Activated T-helper 1 cell treated with anti-CD3 and anti-CD28 coated beads, Interleukin-2, amount 50 U/mL, for 16 hours (primary cell): Measurements from ENCODE around the gene CCDC38.
A peak's percentile ranks its signal among the peaks of the same experiment; 100 is the strongest.
"Not testable (repeated sequence)": the region's sequence is repeated elsewhere in the genome, so short reads cannot be mapped to it uniquely, and the experiment has no call there.

Experiments
- DNase-seq, 2 donors: peaks; one replicate each; pipeline ENCODE4 v3.0.0-alpha.2; 2020; ENCODE audit warnings: low read depth in 1 of 2, low spot score in 1 of 2

The CCDC38 gene

DNA sequence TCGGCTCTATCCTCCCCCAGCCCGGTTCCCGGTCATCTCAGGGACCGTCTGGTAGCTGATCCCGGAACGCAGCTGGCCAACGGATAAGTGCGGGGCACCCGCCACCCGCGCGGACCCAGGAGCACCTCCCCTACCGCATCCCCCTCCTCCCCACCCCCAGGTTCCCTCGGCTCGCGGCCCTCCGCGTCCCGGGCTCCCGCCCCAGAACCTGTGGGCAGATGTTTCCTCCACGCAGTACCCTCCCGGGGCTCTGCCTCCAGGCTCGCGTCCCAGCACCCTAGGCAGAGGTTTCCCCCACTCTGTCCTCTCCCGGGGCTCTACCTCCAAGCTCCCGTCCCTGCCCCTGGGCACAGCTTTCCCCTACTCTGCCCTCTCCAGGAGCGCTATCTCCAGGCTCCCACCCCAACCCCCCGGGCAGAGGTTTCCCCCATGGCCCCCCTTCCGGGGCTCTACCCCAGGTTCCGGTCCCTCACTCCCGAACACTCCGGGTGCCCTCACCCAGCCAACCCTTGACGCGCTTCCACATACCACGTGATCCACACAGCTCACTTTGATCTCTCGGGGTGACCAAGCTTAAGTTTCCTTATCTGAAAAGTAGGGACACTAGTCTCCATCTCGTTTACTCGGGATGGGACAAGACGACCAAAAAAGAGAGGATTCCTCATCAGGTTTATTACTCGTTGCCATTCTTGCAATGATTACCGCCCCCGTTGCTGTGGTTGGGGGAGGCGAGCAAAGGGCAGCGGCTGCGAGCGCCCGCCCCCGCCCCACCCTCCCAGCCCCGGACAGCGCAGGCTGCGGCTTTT lies at the start of gene CCDC38:
TSS of gene CCDC38 (minus strand) at position 91 of the 806 bp plus-strand sequence. CDS start 6,105 bp downstream, outside the sequence.
- peak; percentile 57 to 69 for DNase-seq

DNA sequence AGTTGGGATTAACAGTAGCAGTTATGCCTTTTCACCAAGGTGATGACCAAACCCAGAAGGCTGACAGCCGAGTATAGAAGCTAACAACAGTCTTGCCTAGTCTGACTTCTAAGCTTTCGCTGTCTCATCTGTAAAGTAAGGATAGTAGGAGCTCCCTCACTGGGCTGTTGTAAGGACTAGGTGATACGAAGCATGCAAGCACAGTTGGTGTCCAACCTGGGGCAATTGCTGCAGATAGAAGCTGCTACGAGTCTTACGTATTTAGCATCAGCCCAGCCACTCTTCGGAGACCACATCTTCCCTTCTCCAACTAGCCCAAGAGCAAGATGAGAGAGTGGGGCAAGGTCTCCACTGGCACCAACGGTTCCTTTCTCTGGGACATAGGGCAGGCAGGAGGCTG lies 47.7 kb upstream of the CCDC38 start:
- DNase-seq = no peak

DNA sequence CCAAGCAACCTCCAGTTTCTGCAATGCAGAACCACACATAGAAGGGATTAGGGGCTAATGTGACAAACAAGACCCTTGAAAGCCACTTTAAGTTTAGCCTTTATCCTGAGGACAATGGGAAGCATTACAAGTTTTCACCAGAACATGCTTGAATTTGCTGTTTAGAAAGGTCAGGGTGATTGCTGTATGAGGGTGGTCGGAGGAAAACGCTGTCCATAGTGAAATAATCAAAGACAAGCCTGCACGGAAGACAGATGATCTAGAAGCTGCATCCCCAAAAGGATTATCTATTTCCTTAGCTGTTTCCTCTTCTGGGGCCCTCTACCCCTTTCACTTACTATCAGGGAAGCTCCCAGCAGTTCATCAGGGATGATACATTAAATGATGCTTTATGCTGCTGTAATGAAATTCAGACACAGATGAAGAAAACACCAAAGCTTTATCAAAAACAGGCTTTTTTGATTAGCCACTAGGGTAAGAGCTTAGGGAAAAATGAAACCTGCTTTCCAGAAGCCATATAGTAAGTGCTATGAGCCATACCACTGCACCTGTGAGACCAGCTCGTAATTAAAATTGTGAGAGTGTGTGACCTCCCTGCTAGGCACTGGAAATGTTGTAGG lies 47.2 kb upstream of the CCDC38 start:
- DNase-seq = no peak

DNA sequence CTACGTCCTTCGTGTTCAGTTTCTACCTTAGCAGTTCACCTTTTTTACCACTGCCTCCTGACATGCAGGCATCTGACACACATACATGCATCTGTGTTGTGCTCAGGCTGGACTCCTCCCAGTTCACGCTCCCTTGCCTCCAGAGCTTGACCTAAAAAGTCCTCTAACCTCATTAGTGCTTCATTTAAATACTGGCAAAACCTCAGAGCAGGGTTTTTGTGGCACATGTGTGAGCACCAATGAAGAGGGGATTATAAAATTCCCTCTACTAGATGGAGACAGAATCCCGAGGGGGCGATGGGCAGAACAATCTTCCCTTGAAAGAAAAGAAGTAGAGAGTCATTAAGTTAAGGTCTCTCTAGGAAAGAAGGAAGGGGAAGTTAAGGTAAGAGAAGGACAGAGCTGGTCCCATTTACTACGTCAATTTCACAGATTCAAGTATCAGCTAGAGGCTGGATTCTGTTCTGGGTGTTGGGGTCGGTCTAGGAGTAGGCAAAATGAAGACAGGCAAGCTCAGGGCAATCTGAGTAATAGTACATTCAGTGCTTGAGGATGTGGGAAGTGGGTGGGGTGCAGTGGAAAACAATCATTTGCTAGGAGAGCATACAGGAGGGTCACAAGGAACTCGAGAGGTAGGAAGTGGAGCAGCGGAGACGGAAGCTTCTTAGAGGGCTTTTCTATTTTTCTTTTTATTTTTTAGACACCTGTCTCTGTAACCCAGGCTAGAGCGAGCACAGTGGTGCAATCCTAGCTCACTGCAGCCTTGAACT lies 46.3 kb upstream of the CCDC38 start:
- no peak for DNase-seq

DNA sequence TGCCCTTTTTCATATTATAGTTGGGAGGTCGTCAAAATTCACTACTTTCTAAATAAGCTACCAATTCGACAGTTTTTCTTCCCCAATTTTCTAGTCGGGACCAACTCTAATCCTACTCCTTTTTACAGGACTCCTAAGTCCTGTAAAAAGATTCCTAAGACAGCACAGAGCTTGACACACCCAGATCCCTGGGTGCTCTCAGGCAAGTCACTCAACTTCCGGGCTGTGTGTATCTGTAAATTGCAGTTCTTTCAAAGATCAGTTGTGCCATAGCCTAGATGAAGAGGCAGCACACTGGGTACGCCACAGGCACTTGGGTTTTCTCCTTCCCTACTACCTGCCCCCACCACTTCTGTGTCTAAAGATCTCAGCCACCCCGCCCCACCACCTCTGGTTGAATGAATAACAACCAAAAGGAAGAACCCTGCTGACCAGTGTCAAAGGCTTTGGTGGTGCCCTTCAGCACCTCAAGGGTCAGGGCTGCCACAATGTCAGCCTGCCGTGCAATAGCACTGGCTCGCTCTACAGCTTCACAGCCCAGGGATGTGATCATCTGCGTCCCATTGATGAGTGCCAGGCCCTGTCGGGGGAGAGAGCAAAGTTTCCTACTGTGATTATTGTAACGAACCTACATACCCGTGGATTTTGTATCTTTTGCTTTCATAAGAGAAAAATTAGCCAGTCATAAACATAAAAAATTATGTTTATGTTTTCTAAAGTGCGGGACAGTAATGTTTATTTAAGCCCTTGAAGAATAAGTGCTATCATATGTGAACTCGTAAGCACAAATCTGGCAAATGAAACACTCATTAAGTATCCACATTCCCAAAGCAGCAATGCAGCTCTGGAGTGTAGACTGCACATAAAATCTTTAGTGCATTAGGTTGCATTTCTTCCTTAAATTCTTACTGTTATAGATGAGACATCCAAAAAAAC lies 44.5 kb upstream of the CCDC38 start:
- DNase-seq = no peak

DNA sequence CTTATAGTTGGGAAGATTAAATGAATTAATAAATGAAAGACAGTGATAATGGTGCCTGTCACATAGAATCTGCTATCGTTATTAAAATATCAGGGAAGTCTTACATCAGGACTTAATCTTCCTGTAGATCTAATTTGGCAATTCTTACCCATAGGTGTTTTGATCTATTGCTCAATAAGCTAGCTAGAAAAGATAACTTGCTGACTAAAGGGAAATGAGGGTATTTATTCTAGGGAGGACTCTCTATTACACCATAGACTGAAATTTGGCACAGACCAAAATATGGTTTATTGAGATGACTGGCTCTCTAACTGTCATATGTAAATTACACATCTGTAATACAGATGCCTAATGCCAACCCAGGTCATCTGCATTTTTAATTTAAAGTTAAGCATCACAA lies 42.3 kb upstream of the CCDC38 start:
- DNase-seq = no peak

DNA sequence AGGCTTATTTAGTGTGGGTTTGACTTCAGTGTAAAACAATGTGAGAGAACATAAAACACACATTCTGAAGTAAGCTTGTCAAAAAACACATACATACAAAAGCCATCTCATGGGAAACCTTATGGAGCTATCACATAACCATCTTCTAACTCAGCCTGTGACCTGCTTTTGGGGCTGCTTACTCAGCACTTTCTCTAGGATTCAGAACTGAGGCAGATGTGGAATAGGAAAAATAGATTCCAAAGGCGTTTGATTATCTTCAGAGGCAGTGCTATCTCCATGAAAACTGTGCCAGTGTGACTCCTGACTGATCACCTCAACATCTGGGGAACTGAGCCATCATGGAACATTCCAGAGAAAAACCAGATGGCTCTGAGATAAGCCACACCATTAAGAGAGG lies 40.2 kb upstream of the CCDC38 start:
- no peak for DNase-seq

DNA sequence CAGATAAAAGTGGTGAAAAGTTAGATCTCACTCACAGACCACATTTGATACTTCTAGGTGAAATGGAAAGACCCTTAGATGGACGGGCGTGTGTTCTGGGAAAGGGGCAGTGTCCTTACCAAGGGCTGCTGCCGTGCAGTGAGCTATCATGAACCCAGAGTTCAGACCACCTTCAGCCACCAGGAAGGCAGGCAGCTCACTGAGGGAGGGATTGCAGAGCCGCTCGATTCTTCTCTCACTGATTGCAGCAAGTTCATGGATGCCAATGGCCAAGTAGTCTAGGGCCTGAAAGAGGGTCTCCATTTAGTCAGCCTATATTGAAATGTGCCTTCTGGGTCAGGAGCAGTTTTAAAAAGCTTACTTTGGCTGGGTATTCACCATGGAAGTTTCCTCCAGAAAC lies 38.0 kb upstream of the CCDC38 start:
- no peak for DNase-seq

DNA sequence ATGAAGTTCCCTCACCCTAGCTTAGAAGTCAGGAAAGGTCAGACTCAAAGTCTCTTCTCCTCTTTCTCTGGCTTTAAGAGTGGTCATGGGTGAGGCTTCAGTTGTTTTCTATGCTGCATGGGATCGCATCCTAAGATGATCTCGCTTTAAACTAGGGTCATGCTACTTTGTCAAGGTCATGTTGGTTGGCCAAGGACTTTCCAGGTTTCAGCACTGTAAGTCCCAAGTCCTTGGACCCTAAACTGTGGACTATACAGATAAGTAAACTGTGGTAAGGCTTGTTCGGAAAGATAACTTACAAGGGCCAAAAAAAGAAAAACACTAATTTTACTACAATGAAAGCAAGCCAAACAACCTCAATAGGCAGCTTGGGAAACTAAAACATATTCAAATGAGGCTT lies 36.4 kb upstream of the CCDC38 start:
- DNase-seq = no peak

DNA sequence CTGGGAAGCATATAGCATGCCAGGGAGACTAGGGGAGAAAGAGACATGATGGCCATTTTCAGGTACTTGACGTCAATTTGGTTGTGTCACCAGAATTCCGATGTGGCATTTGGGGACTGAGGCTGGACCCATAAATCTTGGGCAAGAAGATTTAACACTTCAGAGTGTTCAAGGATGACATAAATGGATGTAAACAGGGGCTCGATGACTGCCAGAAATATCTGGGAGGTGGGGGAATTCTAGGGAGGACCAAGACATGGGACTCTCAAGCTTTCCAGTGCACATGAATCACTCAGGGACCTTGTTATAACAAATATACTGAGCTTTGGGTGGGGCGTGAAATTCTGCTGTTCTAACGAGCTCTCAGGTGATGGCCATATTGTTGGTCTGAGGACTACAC lies 35.9 kb upstream of the CCDC38 start:
- DNase-seq = no peak

DNA sequence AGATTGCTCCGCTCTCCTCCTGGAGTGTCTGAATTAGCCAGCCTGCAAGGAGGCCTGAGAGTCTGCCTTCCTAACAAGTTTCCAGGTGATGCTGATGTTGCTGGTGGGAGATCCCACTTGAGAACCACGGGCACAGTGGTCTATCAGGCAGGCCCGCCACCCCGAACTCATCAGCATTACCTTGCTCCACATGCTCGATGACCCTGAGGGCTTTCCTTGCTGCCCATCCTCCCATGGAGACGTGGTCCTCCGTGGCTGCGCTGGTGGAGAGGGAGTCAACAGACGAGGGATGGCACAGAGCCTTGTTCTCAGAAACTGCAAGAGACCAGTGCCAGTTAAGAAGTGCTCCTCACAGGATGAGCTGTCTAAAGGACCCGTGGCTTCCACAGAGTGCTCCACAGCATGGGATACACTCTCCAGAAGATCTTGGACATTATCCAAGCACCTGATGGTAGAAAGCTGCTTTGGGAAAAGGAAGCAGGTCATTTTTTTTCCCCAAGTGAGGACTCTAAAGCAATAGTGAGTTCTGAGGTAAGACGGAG lies 35.4 kb upstream of the CCDC38 start:
- no peak for DNase-seq

DNA sequence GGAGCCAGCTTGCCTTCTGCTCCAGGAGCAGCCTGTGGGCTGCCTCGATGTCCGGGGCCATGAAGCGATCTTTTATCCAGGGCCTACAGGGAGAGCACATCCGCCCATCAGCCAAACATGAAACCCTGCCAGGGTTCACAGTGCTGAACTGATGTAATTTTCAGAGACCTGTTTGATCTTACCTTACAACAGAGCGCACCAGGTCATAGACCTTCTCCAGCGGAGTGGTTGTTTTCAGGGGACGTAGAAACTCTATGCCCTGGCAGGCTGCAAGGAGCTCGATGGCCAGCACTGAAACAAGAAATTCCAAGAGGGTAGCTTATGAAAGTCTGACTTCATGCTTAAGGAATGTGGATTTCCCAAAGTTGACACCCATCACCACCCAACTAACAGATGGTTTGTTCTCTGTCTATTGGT lies 34.0 kb upstream of the CCDC38 start:
- DNase-seq = no peak

DNA sequence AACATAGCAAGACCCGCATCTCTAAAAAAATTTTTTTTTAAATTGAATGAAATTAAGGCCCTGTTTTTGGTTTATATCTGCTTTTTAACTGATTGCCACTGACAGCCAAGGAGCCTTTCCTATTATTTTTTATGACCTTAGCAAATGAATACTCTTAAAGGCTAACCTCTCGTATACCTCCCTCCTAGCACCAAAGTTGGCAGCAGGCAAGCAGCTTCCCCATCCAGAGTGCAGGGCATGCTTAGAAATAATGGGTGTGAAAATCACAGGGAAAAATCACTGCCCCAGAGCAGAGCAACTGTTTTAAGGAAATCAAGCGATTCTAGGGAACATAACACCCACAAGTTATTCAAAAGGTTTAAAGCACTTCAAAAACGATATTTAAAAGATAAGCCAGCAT lies 33.1 kb upstream of the CCDC38 start:
- no peak for DNase-seq

DNA sequence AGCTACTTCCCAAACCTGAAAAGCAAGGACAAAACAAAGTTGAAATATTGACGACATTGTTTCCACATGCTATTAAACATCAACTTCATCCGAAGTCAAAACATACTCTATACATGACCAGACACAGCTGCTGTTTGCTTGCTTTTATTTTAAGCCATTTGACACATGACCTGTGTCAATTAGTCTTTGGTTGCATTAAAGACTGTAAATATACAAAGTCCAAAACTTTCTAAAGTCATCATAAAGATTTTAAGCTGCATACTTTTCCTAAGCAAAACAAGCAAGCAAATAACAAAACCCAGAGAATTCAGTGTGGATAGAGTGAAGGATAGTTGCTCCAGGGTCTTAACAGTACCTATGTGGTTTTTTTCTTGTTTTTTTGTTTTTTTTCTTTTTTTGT lies 31.9 kb upstream of the CCDC38 start:
- no peak for DNase-seq

DNA sequence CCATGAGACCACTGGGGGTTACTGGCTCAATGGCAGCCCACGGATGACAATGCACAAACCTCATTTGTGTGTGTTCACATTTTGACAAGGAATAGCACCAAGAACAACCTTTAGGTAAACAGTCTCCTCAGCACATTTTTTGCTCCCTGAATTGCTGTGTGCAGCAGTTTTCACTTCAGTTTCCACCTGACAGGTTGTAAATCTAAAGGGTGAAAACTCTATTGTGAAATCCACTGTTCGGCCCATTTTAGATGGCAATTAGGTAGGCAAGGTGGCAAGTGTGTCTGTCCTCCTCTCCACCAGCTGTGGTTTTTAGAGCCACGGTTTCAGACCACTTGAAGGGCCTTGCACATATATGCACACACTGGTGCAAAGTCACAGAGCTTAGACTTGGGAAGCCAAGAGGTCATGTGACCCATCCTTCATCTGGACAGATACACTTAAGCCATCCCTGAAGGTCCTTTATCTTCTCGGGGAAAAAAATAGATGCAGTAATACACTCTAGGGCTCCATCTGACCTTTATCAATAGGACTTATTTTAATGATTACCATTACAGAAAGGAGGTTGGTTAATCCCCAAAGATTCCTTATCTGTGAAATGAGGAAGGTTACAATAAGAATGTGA lies 30.5 kb upstream of the CCDC38 start:
- DNase-seq = no peak

DNA sequence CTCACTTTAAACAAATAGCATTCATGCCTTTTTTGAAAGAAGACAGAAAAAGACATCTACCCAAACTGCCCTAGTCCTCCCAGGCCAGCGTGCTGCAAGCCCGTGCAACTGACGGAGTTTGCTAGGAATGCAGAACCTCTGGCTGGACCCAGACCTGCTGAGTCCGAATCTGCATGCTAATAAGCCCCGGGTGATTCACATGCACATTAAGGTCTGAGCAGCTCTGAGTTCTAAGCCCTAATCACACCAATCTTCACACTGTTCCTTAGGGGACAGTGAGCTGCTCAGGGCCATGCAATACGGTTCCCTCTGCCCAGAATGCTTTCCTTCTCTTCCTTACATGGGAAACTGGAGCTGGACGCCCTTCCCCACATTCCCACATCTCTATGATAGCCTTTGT lies 28.5 kb upstream of the CCDC38 start:
- DNase-seq = no peak

DNA sequence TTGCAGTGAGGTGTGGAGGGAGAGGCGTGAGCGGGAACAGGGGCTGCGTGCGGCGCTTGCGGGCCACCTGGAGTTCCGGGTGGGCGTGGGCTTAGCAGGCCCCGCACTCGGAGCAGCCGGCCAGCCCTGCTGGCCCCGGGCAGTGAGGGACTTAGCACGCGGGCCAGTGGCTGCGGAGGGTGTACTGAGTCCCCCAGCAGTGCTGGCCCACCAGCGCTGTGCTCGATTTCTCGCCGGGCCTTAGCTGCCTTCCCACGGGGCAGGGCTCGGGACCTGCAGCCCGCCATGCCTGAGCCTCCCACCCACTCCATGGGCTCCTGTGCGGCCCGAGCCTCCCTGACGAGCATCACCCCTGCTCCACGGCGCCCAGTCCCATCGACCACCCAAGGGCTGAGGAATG lies 26.7 kb upstream of the CCDC38 start:
- DNase-seq = not testable (repeated sequence)

DNA sequence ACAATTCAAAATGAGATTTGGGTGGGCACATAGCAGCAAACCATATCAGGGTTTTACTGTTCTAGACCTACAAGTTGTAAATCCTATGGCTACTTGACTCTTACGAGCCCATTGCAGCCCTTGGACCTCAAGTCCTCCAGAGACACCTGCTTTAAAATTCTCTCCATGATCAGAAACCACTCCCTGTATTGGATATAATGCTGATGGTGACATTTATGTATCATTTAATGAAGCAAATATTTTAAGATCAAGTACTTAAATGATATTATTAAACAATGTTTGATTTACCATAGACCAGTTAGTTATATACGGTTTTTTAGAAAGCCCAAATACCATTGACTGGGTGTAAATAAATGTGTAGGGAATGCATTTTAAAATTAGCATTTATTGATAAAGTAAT lies 24.9 kb upstream of the CCDC38 start:
- DNase-seq = no peak

DNA sequence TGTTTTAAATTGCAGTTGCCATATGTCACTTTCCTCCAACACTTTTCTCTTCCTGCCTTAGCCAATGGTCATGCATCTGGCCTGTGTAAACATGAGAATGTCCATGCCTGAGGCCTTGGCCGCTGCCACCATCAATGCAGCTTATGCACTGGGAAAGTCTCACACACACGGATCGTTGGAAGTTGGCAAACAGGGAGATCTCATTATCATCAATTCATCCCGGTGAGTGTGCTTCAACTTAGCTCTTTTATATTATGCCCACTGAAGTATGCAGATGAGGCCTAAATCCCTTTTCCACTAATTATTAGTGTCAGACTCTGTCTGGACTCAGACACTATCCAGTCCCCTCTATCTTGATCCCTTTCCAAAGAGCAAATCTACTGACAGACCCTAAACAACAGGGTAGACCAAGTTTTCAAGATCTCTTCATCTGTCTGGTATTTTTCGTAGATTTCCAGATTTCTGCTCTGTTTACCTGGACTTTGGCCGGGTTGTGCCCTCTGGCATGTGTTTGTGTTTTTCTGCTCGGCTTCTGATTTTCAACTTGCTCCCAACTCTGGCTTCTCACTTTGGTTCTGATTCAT lies 24.0 kb upstream of the CCDC38 start:
- no peak for DNase-seq

DNA sequence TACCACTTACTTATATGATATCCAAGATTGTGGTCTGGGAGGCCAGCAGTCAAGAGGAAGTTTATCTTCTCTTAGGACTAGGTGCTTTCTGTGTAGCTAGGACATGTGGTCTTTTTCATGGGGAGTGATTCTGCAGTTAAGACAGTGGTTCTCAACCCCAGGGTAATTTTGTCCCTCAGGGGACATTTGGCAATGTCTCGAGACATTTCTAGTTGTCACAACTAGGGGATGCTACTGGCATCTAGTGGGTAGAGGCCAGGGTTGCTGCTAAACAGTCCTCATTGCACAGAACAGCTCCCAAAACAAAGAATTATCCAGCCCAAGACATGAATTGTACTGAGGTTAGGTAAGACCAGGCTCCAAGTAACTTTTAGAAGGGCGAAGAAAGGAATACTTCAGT lies 20.7 kb upstream of the CCDC38 start:
- DNase-seq = no peak
